ENCODE results near the gene NDEL1. TPM values are rescaled to one million over a fixed set of nuclear protein-coding genes. Genes with fewer than 3 reads are reported as not detected.

The NDEL1 gene
- total and polyA plus RNA-seq, 9 of the 15 experiments (the other 6 are each of a cell fraction or from before 2014, with no cell fraction given), result 0.86 to 30.5 (median 22.7) TPM

- intact Hi-C loops (cut with micrococcal nuclease) (no loop called here), in situ Hi-C loops (cut with MboI) (no loop called here)
- FAIRE-seq (peak; percentile 99), DNase-seq (ENCODE audit: extremely low read depth in 1 of 4, low spot score in 3 of 4) (peak; percentile 72 to 96 (median 76)), ATAC-seq (peak; percentile 88)
- H3K9ac ChIP-seq (ENCODE audit: insufficient read depth in 1 of 2, low read depth in 2 of 2, low read length in 2 of 2), result peak overlapping the region in 1 of 2 experiments; percentile 50; a peak in 2 of 4 replicates
- peak overlapping the region; percentile 78 for H2AFZ ChIP-seq (ENCODE audit: low read depth, low read length)
- 3% methylated on average over 5 of the region's 5 CpGs for WGBS (ENCODE audit: insufficient coverage, low coverage, missing lambda C conversion rate)
- no peaks in the 10 kb centered on the region for H3K36me3 ChIP-seq (ENCODE audit: control insufficient read depth, insufficient read depth, low read length)
- H3K9me1 ChIP-seq (ENCODE audit: control insufficient read depth, insufficient read depth, low read length), result no peaks in the 10 kb centered on the region
- BruUV-seq (replicated peaks), result no TSS peak
- peaks cover 0 to 25% of the 10 kb centered on the region in 2 experiments; a peak in 3 of 5 replicates for H3K4me1 ChIP-seq (replicated peaks in 1 of 2; ENCODE audit: control insufficient read depth in 2 of 2, insufficient read depth in 2 of 2, low read length in 2 of 2)
- no peak overlapping the region for H3K4me3 ChIP-seq
- H3K4me2 ChIP-seq (ENCODE audit: insufficient read depth, low read length), result peak overlapping the region; percentile 64
- ChIA-PET POLR2A (interaction anchor here (0.7 to 1.8 kb wide), 13 partner anchors 8 to 326 kb away, joined by 3 to 12 read pairs (median 4); partner anchors contain the start of genes KRABD2 and NDEL1), CTCF (ENCODE audit: low intra/inter-chr PET ratio) (interaction anchor here (0.5 kb wide), 1 partner anchor 508 kb away, joined by 3 read pairs; no protein-coding TSS in a partner anchor)
- H3K27me3 ChIP-seq (ENCODE audit: control insufficient read depth in 2 of 2, insufficient read depth in 2 of 2, low read length in 2 of 2), result no peaks in the 10 kb centered on the region
- peak overlapping the region; percentile 86 for H3K27ac ChIP-seq (ENCODE audit: extremely low read depth, low read depth, low read length)
- no peaks in the 10 kb centered on the region for H3K9me3 ChIP-seq (replicated peaks; ENCODE audit: control insufficient read depth, insufficient read depth, low read depth, low read length)
- no peaks in the 10 kb centered on the region for H4K20me1 ChIP-seq (replicated peaks; ENCODE audit: control insufficient read depth, insufficient read depth, low read length)
- no peaks in the 10 kb centered on the region for H3K79me2 ChIP-seq (ENCODE audit: control insufficient read depth, insufficient read depth, low read length)
- TF ChIP-seq FOXM1 (IDR thresholded peaks at IDR 0.05; ENCODE audit: low read depth) (peak; percentile 81; the same call in 1 of the 2 replicates), FOXM1 (CRISPR knock-in tag; IDR thresholded peaks at IDR 0.05; ENCODE audit: low read depth) (no peak), BRF2 (IDR thresholded peaks at IDR 0.05; ENCODE audit: borderline replicate concordance, insufficient read depth, insufficient read length) (no peak), MXI1 (IDR thresholded peaks at IDR 0.05; ENCODE audit: low read depth, low read length) (no peak), PTTG1 (tag; IDR thresholded peaks at IDR 0.05; ENCODE audit: low read depth) (no peak), FUS (optimal IDR thresholded peaks at IDR 0.05; ENCODE audit: low read depth, low read length) (no peak), DIDO1 (tag; IDR thresholded peaks at IDR 0.05; ENCODE audit: low read depth) (no peak), BACH1 (tag; IDR thresholded peaks at IDR 0.05) (0 out of 2 replicates have a peak, but pooled peaks have one; percentile 17), KLF10 (CRISPR knock-in tag; IDR thresholded peaks at IDR 0.05) (no peak), DPF2 (IDR thresholded peaks at IDR 0.05) (peak; percentile 96), ZNF696 (CRISPR knock-in tag; conservative IDR thresholded peaks at IDR 0.05) (no peak), CHD2 (IDR thresholded peaks at IDR 0.05; ENCODE audit: low read depth, low read length) (no peak)
- TF ChIP-seq, protein P1, sequence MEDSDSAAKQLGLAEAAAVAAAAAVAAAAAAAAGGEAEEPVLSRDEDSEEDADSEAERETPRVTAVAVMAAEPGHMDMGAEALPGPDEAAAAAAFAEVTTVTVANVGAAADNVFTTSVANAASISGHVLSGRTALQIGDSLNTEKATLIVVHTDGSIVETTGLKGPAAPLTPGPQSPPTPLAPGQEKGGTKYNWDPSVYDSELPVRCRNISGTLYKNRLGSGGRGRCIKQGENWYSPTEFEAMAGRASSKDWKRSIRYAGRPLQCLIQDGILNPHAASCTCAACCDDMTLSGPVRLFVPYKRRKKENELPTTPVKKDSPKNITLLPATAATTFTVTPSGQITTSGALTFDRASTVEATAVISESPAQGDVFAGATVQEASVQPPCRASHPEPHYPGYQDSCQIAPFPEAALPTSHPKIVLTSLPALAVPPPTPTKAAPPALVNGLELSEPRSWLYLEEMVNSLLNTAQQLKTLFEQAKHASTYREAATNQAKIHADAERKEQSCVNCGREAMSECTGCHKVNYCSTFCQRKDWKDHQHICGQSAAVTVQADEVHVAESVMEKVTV (CRISPR knock-in tag; IDR thresholded peaks at IDR 0.05), result no peak
- TF ChIP-seq, protein P2, sequence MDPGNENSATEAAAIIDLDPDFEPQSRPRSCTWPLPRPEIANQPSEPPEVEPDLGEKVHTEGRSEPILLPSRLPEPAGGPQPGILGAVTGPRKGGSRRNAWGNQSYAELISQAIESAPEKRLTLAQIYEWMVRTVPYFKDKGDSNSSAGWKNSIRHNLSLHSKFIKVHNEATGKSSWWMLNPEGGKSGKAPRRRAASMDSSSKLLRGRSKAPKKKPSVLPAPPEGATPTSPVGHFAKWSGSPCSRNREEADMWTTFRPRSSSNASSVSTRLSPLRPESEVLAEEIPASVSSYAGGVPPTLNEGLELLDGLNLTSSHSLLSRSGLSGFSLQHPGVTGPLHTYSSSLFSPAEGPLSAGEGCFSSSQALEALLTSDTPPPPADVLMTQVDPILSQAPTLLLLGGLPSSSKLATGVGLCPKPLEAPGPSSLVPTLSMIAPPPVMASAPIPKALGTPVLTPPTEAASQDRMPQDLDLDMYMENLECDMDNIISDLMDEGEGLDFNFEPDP (CRISPR knock-in tag; IDR thresholded peaks at IDR 0.05), result no peak
Observed at GRCh38 chr17:8420041-8420934, 15.4 kb upstream of the NDEL1 start.

Data from K562 (cell line).